Astrocyte (in vitro differentiated cells and primary cell): Measurements from ENCODE around the gene RRP1. TPM values are rescaled to one million over a fixed set of nuclear protein-coding genes. Genes with fewer than 3 reads are reported as not detected.

Experiments
- DNase-seq: peaks from one replicate; pipeline ENCODE4 v3.0.0-alpha.2; 2010; ENCODE audit warnings: low read depth
- FAIRE-seq: peaks from 2 replicates; lab custom pipeline; 2011; peaks lifted over from hg19 to GRCh38; lab: Jason Lieb, UNC
- H2AFZ ChIP-seq: 2 replicates; pipeline ENCODE4 v1.6.0; 2012; ENCODE audit warnings: low read depth, low read length, inconsistent platforms
- H3K27ac ChIP-seq: 2 replicates; pipeline ENCODE4 v1.5.1; 2011; ENCODE audit warnings: low read depth, low read length, inconsistent platforms
- H3K27me3 ChIP-seq: 2 replicates; pipeline ENCODE4 v1.6.0; 2011; ENCODE audit warnings: low read length, inconsistent platforms; ENCODE audit not compliant: insufficient read depth
- H3K36me3 ChIP-seq: 2 replicates; pipeline ENCODE4 v1.5.1; 2011; ENCODE audit warnings: low read length, inconsistent platforms; ENCODE audit not compliant: insufficient read depth
- H3K4me1 ChIP-seq: 2 replicates; pipeline ENCODE4 v1.5.1; 2011; ENCODE audit warnings: low read length, inconsistent platforms; ENCODE audit not compliant: insufficient read depth
- H3K4me2 ChIP-seq: 2 replicates; pipeline ENCODE4 v1.6.0; 2012; ENCODE audit warnings: low read length, inconsistent platforms
- H3K4me3 ChIP-seq: 2 replicates; pipeline ENCODE4 v1.5.1; 2011; ENCODE audit warnings: low read depth, mild to moderate bottlenecking, low read length, inconsistent platforms; ENCODE audit not compliant: insufficient read depth
- H3K79me2 ChIP-seq: 2 replicates; pipeline ENCODE4 v1.6.0; 2012; ENCODE audit warnings: mild to moderate bottlenecking, low read length, inconsistent platforms; ENCODE audit not compliant: insufficient read depth
- H3K9ac ChIP-seq: 2 replicates; pipeline ENCODE4 v1.6.0; 2012; ENCODE audit warnings: mild to moderate bottlenecking, low read length, inconsistent platforms
- H3K9me3 ChIP-seq: 2 replicates; pipeline ENCODE4 v1.5.1; 2012; ENCODE audit warnings: low read depth, mild to moderate bottlenecking, low read length, inconsistent platforms; ENCODE audit not compliant: insufficient read depth
- H4K20me1 ChIP-seq: 2 replicates; pipeline ENCODE4 v1.6.0; 2012; ENCODE audit warnings: low read length, inconsistent platforms; ENCODE audit not compliant: insufficient read depth
- H3K27ac Mint-ChIP-seq: one replicate; pipeline ENCODE4 v1.8.0; 2021; ENCODE audit warnings: mild to moderate bottlenecking, mixed read lengths; ENCODE audit not compliant: unreplicated experiment
- H3K27me3 Mint-ChIP-seq: one replicate; pipeline ENCODE4 v1.8.0; 2021; ENCODE audit warnings: low read depth, mixed read lengths; ENCODE audit not compliant: unreplicated experiment
- H3K36me3 Mint-ChIP-seq: one replicate; pipeline ENCODE4 v1.8.0; 2021; ENCODE audit warnings: low read depth, mixed read lengths; ENCODE audit not compliant: unreplicated experiment
- H3K4me1 Mint-ChIP-seq: one replicate; pipeline ENCODE4 v1.8.0; 2021; ENCODE audit warnings: low read depth, mixed read lengths; ENCODE audit not compliant: unreplicated experiment
- H3K4me3 Mint-ChIP-seq: one replicate; pipeline ENCODE4 v1.8.0; 2021; ENCODE audit warnings: mild to moderate bottlenecking, moderate library complexity, mixed read lengths; ENCODE audit not compliant: unreplicated experiment
- H3K9me3 Mint-ChIP-seq: one replicate; pipeline ENCODE4 v1.8.0; 2021; ENCODE audit warnings: mild to moderate bottlenecking, mixed read lengths; ENCODE audit not compliant: unreplicated experiment
- CTCF ChIP-seq: IDR thresholded peaks from 2 replicates; pipeline ENCODE4 v1.5.1; 2011; ENCODE audit warnings: low read depth, mild to moderate bottlenecking, inconsistent platforms, low read length, moderate library complexity; ENCODE audit not compliant: insufficient read depth
- EZH2 ChIP-seq: IDR thresholded peaks from 2 replicates; pipeline ENCODE4 v1.6.1; 2012; ENCODE audit warnings: mild to moderate bottlenecking, low read length, inconsistent platforms; ENCODE audit not compliant: insufficient read depth
- total RNA-seq: library from RNA; stranded (reverse); gene quantifications from 2 replicates; pipeline ENCODE4 v1.2.1, GENCODE V29; 2021

The RRP1 gene
- total RNA-seq, 1 donor from 2014 or later: 24.9 TPM

- no peak overlapping the region for H3K9ac ChIP-seq
- no peaks in the 10 kb centered on the region for H3K36me3 ChIP-seq
- H4K20me1 ChIP-seq: peaks cover 4% of the 10 kb centered on the region
- H3K27ac ChIP-seq: no peak overlapping the region
- Mint-ChIP-seq H3K36me3 (peaks cover 2% of the 10 kb centered on the region), H3K27me3 (peaks cover 8% of the 10 kb centered on the region), H3K4me1 (no peaks in the 10 kb centered on the region), H3K27ac (no peak overlapping the region), H3K4me3 (no peak overlapping the region), H3K9me3 (no peaks in the 10 kb centered on the region)
- H3K79me2 ChIP-seq: no peaks in the 10 kb centered on the region
- no peak overlapping the region for H3K4me2 ChIP-seq
- no peak for FAIRE-seq
- no peaks in the 10 kb centered on the region for H3K4me1 ChIP-seq
- TF ChIP-seq EZH2 (no peak), CTCF (no peak)
- no peak overlapping the region for H3K4me3 ChIP-seq
- no peaks in the 10 kb centered on the region for H3K9me3 ChIP-seq
- no peak overlapping the region for H2AFZ ChIP-seq
- no peak for DNase-seq
- H3K27me3 ChIP-seq: no peaks in the 10 kb centered on the region
Observed at GRCh38 chr21:43811262-43812105, 22.1 kb downstream of the RRP1 start.

GRCh38 chr21:43812139-43812821 lies 22.9 kb downstream of the RRP1 start:
- Mint-ChIP-seq H3K9me3 (no peaks in the 10 kb centered on the region), H3K36me3 (peaks cover 2% of the 10 kb centered on the region), H3K4me3 (no peak overlapping the region), H3K27ac (peak overlapping the region; percentile 75), H3K4me1 (no peaks in the 10 kb centered on the region), H3K27me3 (peaks cover 8% of the 10 kb centered on the region)
- H3K4me1 ChIP-seq: no peaks in the 10 kb centered on the region
- no peak overlapping the region for H3K4me2 ChIP-seq
- H3K27me3 ChIP-seq: no peaks in the 10 kb centered on the region
- DNase-seq (no peak), FAIRE-seq (no peak)
- H4K20me1 ChIP-seq: no peaks in the 10 kb centered on the region
- no peaks in the 10 kb centered on the region for H3K79me2 ChIP-seq
- H2AFZ ChIP-seq: no peak overlapping the region
- no peak overlapping the region for H3K27ac ChIP-seq
- H3K9me3 ChIP-seq: no peaks in the 10 kb centered on the region
- H3K36me3 ChIP-seq: no peaks in the 10 kb centered on the region
- TF ChIP-seq CTCF (no peak), EZH2 (no peak)
- no peak overlapping the region for H3K9ac ChIP-seq
- no peak overlapping the region for H3K4me3 ChIP-seq
